GM12878 (cell line): ENCODE results near the gene LMF2. TPM values are rescaled to one million over a fixed set of nuclear protein-coding genes. Genes with fewer than 3 reads are reported as not detected.

Experiments used
- ATAC-seq: fragments of 200-7000 bp; cut with Tn5 transposase; 3 replicates; pipeline ENCODE4 v1.9.1; 2020; ENCODE audit warnings: mild to moderate bottlenecking, moderate library complexity
- BruUV-seq: library from RNA; stranded (reverse); fragments of 400-500 nt; replicated peaks from 2 replicates; lab custom pipeline; 2021; lab: Mats Ljungman, UMichigan
- CTCF ChIA-PET: fragments of 300-600 bp; sonication (Branson Sonifier 250); formaldehyde crosslinking; extraction: SDS; loops from one replicate; lab custom pipeline; 2021; ENCODE audit warnings: inconsistent platforms; lab: Yijun Ruan, JAX
- POLR2A ChIA-PET: fragments of 350-600 bp; formaldehyde crosslinking; extraction: SDS; loops from one replicate; lab custom pipeline; 2021; ENCODE audit warnings: inconsistent platforms; lab: Charles Lee
- RAD21 ChIA-PET: fragments of 300-600 bp; sonication (Branson Sonifier 250); formaldehyde crosslinking; loops from one replicate; lab custom pipeline; 2023; ENCODE audit warnings: antibody characterized with exemption; ENCODE audit not compliant: unreplicated experiment; lab: Charles Lee
- SMC1A ChIA-PET: fragments of 300-600 bp; sonication (Branson Sonifier 250); formaldehyde crosslinking; loops from one replicate; lab custom pipeline; 2023; ENCODE audit not compliant: unreplicated experiment, uncharacterized antibody; lab: Charles Lee
- DNase-seq: peaks from one replicate; pipeline ENCODE4 v3.0.0-alpha.2; 2011; ENCODE audit warnings: low read depth, low spot score
- FAIRE-seq: peaks from 3 replicates; lab custom pipeline; 2011; peaks lifted over from hg19 to GRCh38; lab: Jason Lieb, UNC
- H2AFZ ChIP-seq: 2 replicates; pipeline ENCODE4 v1.6.0; 2011; ENCODE audit warnings: low read depth, low read length, control low read depth; ENCODE audit not compliant: control insufficient read depth
- H3K27ac ChIP-seq: 2 replicates; pipeline ENCODE4 v1.5.1; 2011; ENCODE audit warnings: control low read depth; ENCODE audit not compliant: control insufficient read depth, insufficient read depth
- H3K27me3 ChIP-seq, 2 experiments: replicated peaks in 1 of 2; 2 replicates each; pipeline versions ENCODE4 v1.6.0 to v1.6.1; 2011; ENCODE audit warnings: low read length in 1 of 2; ENCODE audit not compliant: control insufficient read depth in 2 of 2, insufficient read depth in 2 of 2
- H3K36me3 ChIP-seq, 2 experiments: 2 replicates each; pipeline ENCODE4 v1.5.1; 2011; ENCODE audit warnings: low read length in 1 of 2; ENCODE audit not compliant: control insufficient read depth in 2 of 2, insufficient read depth in 2 of 2
- H3K4me1 ChIP-seq: 2 replicates; pipeline ENCODE4 v1.6.1; 2011; ENCODE audit warnings: mild to moderate bottlenecking, low read length, moderate library complexity, mixed read lengths; ENCODE audit not compliant: control insufficient read depth, insufficient read depth
- H3K4me2 ChIP-seq: 2 replicates; pipeline ENCODE4 v1.6.0; 2011; ENCODE audit warnings: control low read depth; ENCODE audit not compliant: control insufficient read depth, insufficient read depth
- H3K4me3 ChIP-seq: fragments of 200-600 bp; sonication (generic); 2 replicates; pipeline ENCODE4 v1.5.1; 2016
- H3K79me2 ChIP-seq: 2 replicates; pipeline ENCODE4 v1.6.0; 2011; ENCODE audit warnings: low read length; ENCODE audit not compliant: control insufficient read depth, insufficient read depth
- H3K9ac ChIP-seq: 2 replicates; pipeline ENCODE4 v1.8.0; 2011; ENCODE audit warnings: low read length, control low read depth, mixed read lengths; ENCODE audit not compliant: control insufficient read depth, insufficient read depth
- H3K9me3 ChIP-seq: replicated peaks from 3 replicates; pipeline ENCODE4 v1.5.1; 2011; ENCODE audit warnings: mild to moderate bottlenecking, low read length; ENCODE audit not compliant: control insufficient read depth, insufficient read depth
- H4K20me1 ChIP-seq: 2 replicates; pipeline ENCODE4 v1.6.0; 2011; ENCODE audit not compliant: control insufficient read depth, insufficient read depth
- ATF7 ChIP-seq: fragments of 450-650 bp; IDR thresholded peaks from 2 replicates; pipeline ENCODE4 v1.6.1; 2016; ENCODE audit warnings: low read depth, mild to moderate bottlenecking
- BHLHE40 ChIP-seq, 2 experiments: fragments of 450-650 bp in 1 of 2; IDR thresholded peaks; 2 replicates each; pipeline ENCODE4 v1.6.1; 2011 to 2017; ENCODE audit warnings: low read depth in 2 of 2, borderline replicate concordance in 1 of 2, improper control_type of control experiment in 1 of 2, low read length in 1 of 2, mild to moderate bottlenecking in 1 of 2
- CHD2 ChIP-seq: IDR thresholded peaks from 2 replicates; pipeline ENCODE4 v1.6.1; 2011; ENCODE audit warnings: low read depth, low read length, improper control_type of control experiment, borderline replicate concordance
- ETV6 ChIP-seq, 2 experiments: fragments of 450-650 bp in 1 of 2; IDR thresholded peaks in 1 of 2; conservative IDR thresholded peaks in 1 of 2; 2 replicates each; pipeline ENCODE4 v1.6.1; 2014; ENCODE audit warnings: antibody characterized with exemption in 1 of 2, borderline replicate concordance in 1 of 2, low read depth in 1 of 2, mild to moderate bottlenecking in 1 of 2, moderate library complexity in 1 of 2
- NKRF ChIP-seq: fragments of 450-650 bp; conservative IDR thresholded peaks from 2 replicates; pipeline ENCODE4 v1.6.1; 2017; ENCODE audit warnings: mild to moderate bottlenecking, moderate library complexity
- POLR2AphosphoS5 ChIP-seq: IDR thresholded peaks from 2 replicates; pipeline ENCODE4 v1.6.1; 2011; ENCODE audit warnings: mild to moderate bottlenecking, low read length, inconsistent platforms
- RAD51 ChIP-seq: fragments of 450-650 bp; IDR thresholded peaks from 2 replicates; pipeline ENCODE4 v1.6.1; 2016; ENCODE audit warnings: moderate library complexity, mild to moderate bottlenecking, inconsistent platforms
- RBBP5 ChIP-seq: fragments of 200-600 bp; sonication (generic); conservative IDR thresholded peaks from 2 replicates; pipeline ENCODE4 v1.6.1; 2016
- TCF7 ChIP-seq: IDR thresholded peaks from 2 replicates; pipeline ENCODE4 v1.6.1; 2014; ENCODE audit warnings: antibody characterized with exemption, borderline replicate concordance
- ZSCAN29 ChIP-seq: fragments of 450-650 bp; IDR thresholded peaks from 2 replicates; pipeline ENCODE4 v1.6.1; 2017; ENCODE audit warnings: mild to moderate bottlenecking, moderate library complexity
- WGBS: methylation state at CpG from one replicate; pipeline ENCODE4 v1.1.6; 2016; ENCODE audit warnings: low lambda C conversion rate; ENCODE audit not compliant: insufficient replicate concordance, insufficient coverage; ENCODE audit errors: missing lambda C conversion rate; 5-methylcytosine and 5-hydroxymethylcytosine counted together
- in situ Hi-C: fragments of 300-500 bp; cut with MboI; formaldehyde crosslinking; loops from 9 replicates; pipeline ENCODE4 v1.14.3; 2018; ENCODE audit warnings: mixed read lengths
- intact Hi-C: fragments of 100-400 bp; cut with micrococcal nuclease; formaldehyde crosslinking; loops from one replicate; pipeline ENCODE4 v1.14.2; 2022; ENCODE audit not compliant: unreplicated experiment
- polyA plus RNA-seq, 11 experiments: library from polyadenylated mRNA; depleted of rRNA in 4 of 11; unstranded in 6 of 11; stranded (reverse) in 5 of 11; fragments of >200 nt; fragmentation: Nextera tagmentation in 4 of 11; fragmentation: Illumina TruSeq in 1 of 11; extraction: Ambion mirVana in 4 of 11; extraction: Trizol in 1 of 11; gene quantifications; 1 replicate in 1 of 11; 2 replicates in 10 of 11; pipeline versions ENCODE4 v1.2.1 to v1.2.3, GENCODE V29; 2011 to 2016; ENCODE audit warnings: inconsistent platforms in 2 of 11, missing spikeins in 2 of 11, low read depth in 1 of 11
- total RNA-seq, 4 experiments: library from RNA; depleted of rRNA in 3 of 4; stranded (reverse); fragments of >200 nt in 3 of 4; fragmentation: Illumina TruSeq in 1 of 4; extraction: Trizol in 1 of 4; gene quantifications; 2 replicates each; pipeline versions ENCODE4 v1.2.1 to v1.2.3, GENCODE V29; 2013 to 2021

LMF2 gene
- total and polyA plus RNA-seq, 10 of the 15 experiments (the other 5 are each of a cell fraction or from before 2014, with no cell fraction given), result 0.08 to 57.5 (median 21.2) TPM

- no peak for TF ChIP-seq ETV6 (conservative IDR thresholded peaks at IDR 0.05 in 1 of 2, IDR thresholded peaks at IDR 0.05 in 1 of 2; ENCODE audit: borderline replicate concordance in 1 of 2, low read depth in 1 of 2)
- TF ChIP-seq RBBP5, result no peak
- TF ChIP-seq ZSCAN29, result no peak
- TF ChIP-seq NKRF, result no peak
- TF ChIP-seq, all 136 proteins: peak for 2
Measured at GRCh38 chr22:50486561-50487289, 20.8 kb downstream of the LMF2 start, which contains the start of gene MIOX (continued).

- BruUV-seq, result no TSS peak
- ChIA-PET RAD21 (interaction anchor here (0.6 to 1.7 kb wide), 2 partner anchors 13 to 226 kb away, joined by 3 to 5 read pairs; no protein-coding TSS in a partner anchor), POLR2A (interaction anchor here (1.3 kb wide), 1 partner anchor 17 kb away, joined by 3 read pairs; no protein-coding TSS in a partner anchor), CTCF (interaction anchor here (0.6 to 4.1 kb wide), 4 partner anchors 12 to 197 kb away, joined by 3 to 29 read pairs (median 6); partner anchors contain the start of gene SCO2), SMC1A (no interaction called here)
- FAIRE-seq (no peak), ATAC-seq (no peak), DNase-seq (no peak)
- Histone ChIP-seq H3K27me3 (peaks cover 0 to 3% of the 10 kb centered on the region in 2 experiments; a peak in 2 of 4 replicates), H3K27ac (no peak overlapping the region), H3K4me3 (no peak overlapping the region), H4K20me1 (no peaks in the 10 kb centered on the region), H2AFZ (no peak overlapping the region), H3K4me1 (no peaks in the 10 kb centered on the region), H3K79me2 (no peaks in the 10 kb centered on the region), H3K36me3 (no peaks in the 10 kb centered on the region), H3K4me2 (no peak overlapping the region), H3K9me3 (no peaks in the 10 kb centered on the region), H3K9ac (no peak overlapping the region)
- in situ Hi-C loops, result no loop called here
- 42% methylated on average over 26 of the region's 29 CpGs for WGBS
- intact Hi-C loops, result no loop called here
- TF ChIP-seq BHLHE40 (IDR thresholded peaks at IDR 0.05; ENCODE audit: borderline replicate concordance in 1 of 2, low read depth in 2 of 2, low read length in 1 of 2) (peak in 1 of 2 experiments; percentile 76; a peak in 2 of 4 replicates), TCF7 (no peak), POLR2AphosphoS5 (no peak), RAD51 (peak; percentile 37; the same call in 1 of the 2 replicates), ATF7 (no peak), CHD2 (no peak)
Measured at GRCh38 chr22:50485221-50486131, 22.0 kb downstream of the LMF2 start.
